Measurements from ENCODE around the gene MAGI2.

- TF ChIP-seq, protein P1, sequence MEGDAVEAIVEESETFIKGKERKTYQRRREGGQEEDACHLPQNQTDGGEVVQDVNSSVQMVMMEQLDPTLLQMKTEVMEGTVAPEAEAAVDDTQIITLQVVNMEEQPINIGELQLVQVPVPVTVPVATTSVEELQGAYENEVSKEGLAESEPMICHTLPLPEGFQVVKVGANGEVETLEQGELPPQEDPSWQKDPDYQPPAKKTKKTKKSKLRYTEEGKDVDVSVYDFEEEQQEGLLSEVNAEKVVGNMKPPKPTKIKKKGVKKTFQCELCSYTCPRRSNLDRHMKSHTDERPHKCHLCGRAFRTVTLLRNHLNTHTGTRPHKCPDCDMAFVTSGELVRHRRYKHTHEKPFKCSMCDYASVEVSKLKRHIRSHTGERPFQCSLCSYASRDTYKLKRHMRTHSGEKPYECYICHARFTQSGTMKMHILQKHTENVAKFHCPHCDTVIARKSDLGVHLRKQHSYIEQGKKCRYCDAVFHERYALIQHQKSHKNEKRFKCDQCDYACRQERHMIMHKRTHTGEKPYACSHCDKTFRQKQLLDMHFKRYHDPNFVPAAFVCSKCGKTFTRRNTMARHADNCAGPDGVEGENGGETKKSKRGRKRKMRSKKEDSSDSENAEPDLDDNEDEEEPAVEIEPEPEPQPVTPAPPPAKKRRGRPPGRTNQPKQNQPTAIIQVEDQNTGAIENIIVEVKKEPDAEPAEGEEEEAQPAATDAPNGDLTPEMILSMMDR (IDR thresholded peaks at IDR 0.05) = no peak
- no peak for TF ChIP-seq POLR2A (IDR thresholded peaks at IDR 0.05)
Measured at GRCh38 chr7:78377532-78377931, 1075.9 kb downstream of the MAGI2 start.

Measured in body of pancreas (tissue), 4 donors.